ENCODE measurements around the gene MAD1L1.

DNA sequence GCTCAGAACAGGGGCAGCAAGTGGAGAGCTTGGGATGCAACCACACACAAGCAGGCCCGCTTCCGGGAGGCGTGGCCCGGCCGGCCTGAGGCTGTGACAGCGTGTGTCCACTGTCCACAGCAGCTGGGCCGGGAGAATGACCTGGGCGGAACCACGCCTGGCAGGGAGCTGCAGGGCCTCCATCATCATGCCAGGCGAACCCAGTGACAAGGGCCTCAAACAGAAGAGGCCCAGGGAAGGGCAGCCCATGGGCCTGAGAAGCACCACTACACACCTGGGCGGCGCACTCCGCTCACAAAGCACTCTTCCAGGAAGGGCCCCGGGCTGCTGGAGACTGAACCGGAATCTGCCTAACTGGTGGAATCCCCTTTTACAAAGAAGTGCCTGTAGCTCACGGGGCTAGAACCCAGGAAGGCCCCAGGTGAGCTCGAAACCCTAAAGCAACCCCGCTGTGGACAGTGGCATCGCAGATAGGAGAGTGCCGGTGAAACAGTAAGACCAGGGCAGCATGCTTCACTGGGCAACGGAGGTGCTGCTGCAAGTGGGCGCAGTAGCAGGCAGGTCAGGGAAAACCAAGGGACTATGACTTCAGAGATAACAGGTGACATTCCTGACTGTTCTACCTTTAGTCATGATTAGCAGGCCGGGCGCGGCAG, 66.0 kb downstream of the MAD1L1 start:
- TF ChIP-seq EP300 (IDR thresholded peaks at IDR 0.05) (no peak), CTCF (IDR thresholded peaks at IDR 0.05) (no peak)
